MM.1S (cell line): ENCODE data around the gene ALOX15.

Experiments
- DNase-seq: peaks from one replicate; pipeline ENCODE4 v3.0.0-alpha.2; 2015
- H2AFZ ChIP-seq: fragments of 300-600 bp; sonication (generic); 2 replicates; pipeline ENCODE4 v1.6.0; 2016; ENCODE audit warnings: antibody characterized with exemption, low read length
- H3F3A ChIP-seq: fragments of 300-600 bp; sonication (generic); 2 replicates; pipeline ENCODE4 v1.6.1; 2016; ENCODE audit warnings: mild to moderate bottlenecking, antibody characterized with exemption, low read length, moderate library complexity, mixed read lengths; ENCODE audit not compliant: insufficient read depth
- H3K27ac ChIP-seq: fragments of 300-600 bp; sonication (generic); 2 replicates; pipeline ENCODE4 v1.5.1; 2016; ENCODE audit warnings: mild to moderate bottlenecking, low read length
- H3K27me3 ChIP-seq: fragments of 300-600 bp; sonication (generic); replicated peaks from 2 replicates; pipeline ENCODE4 v1.6.0; 2016; ENCODE audit warnings: low read length; ENCODE audit not compliant: insufficient read depth
- H3K36me3 ChIP-seq: fragments of 300-600 bp; sonication (generic); replicated peaks from 2 replicates; pipeline ENCODE4 v1.6.1; 2016; ENCODE audit warnings: mild to moderate bottlenecking, low read length, mixed read lengths; ENCODE audit not compliant: insufficient read depth
- H3K4me1 ChIP-seq: fragments of 300-600 bp; sonication (generic); 2 replicates; pipeline ENCODE4 v1.6.1; 2016; ENCODE audit warnings: low read length, mixed read lengths
- H3K4me2 ChIP-seq: fragments of 300-600 bp; sonication (generic); 2 replicates; pipeline ENCODE4 v1.6.0; 2016; ENCODE audit warnings: low read depth, low read length
- H3K4me3 ChIP-seq: fragments of 300-600 bp; sonication (generic); 2 replicates; pipeline ENCODE4 v1.5.1; 2016; ENCODE audit warnings: low read length, mixed read lengths
- H3K79me2 ChIP-seq: fragments of 300-600 bp; sonication (generic); 2 replicates; pipeline ENCODE4 v1.6.1; 2016; ENCODE audit warnings: mixed run types, low read length, mixed read lengths
- H3K9ac ChIP-seq: fragments of 300-600 bp; sonication (generic); 2 replicates; pipeline ENCODE4 v1.6.1; 2016; ENCODE audit warnings: low read length, mixed read lengths
- H3K9me2 ChIP-seq: fragments of 300-600 bp; sonication (generic); replicated peaks from 2 replicates; pipeline ENCODE4 v1.6.1; 2016; ENCODE audit warnings: mild to moderate bottlenecking, low read length, mixed read lengths; ENCODE audit not compliant: insufficient read depth
- H3K9me3 ChIP-seq: fragments of 300-600 bp; sonication (generic); replicated peaks from 2 replicates; pipeline ENCODE4 v1.6.1; 2016; ENCODE audit warnings: mild to moderate bottlenecking, low read length, mixed read lengths; ENCODE audit not compliant: insufficient read depth
- H4K20me1 ChIP-seq: fragments of 300-600 bp; sonication (generic); 2 replicates; pipeline ENCODE4 v1.6.1; 2016; ENCODE audit warnings: mild to moderate bottlenecking, low read length, moderate library complexity, mixed read lengths; ENCODE audit not compliant: insufficient read depth
- EZH2 ChIP-seq: fragments of 300-600 bp; sonication (generic); optimal IDR thresholded peaks from 2 replicates; pipeline ENCODE3; 2017; ENCODE audit warnings: low read depth, mild to moderate bottlenecking, antibody characterized with exemption, low read length, mixed read lengths
- EZH2phosphoT487 ChIP-seq: fragments of 300-600 bp; sonication (generic); IDR thresholded peaks from 2 replicates; pipeline ENCODE4 v1.6.1; 2018; ENCODE audit warnings: antibody characterized with exemption, low read length
- TF ChIP-seq, protein P1 (sequence below): fragments of 300-600 bp; sonication (generic); IDR thresholded peaks from 2 replicates; pipeline ENCODE4 v1.5.1; 2016; ENCODE audit warnings: antibody characterized with exemption, low read length, mixed read lengths

ALOX15 gene

GRCh38 chr17:4679658-4680057 is 38.2 kb upstream of the ALOX15 start:
- no peaks in the 10 kb centered on the region for H3F3A ChIP-seq
- TF ChIP-seq EZH2 = no peak
- no peak for TF ChIP-seq EZH2phosphoT487
- H3K27ac ChIP-seq = no peak overlapping the region
- H3K36me3 ChIP-seq = 0 out of 2 replicates have a peak, but pooled peaks cover 4% of the 10 kb centered on the region
- no peaks in the 10 kb centered on the region for H3K4me1 ChIP-seq
- no peak overlapping the region for H3K9ac ChIP-seq
- no peak overlapping the region for H3K4me2 ChIP-seq
- no peaks in the 10 kb centered on the region for H3K27me3 ChIP-seq
- H3K79me2 ChIP-seq = peaks cover 4% of the 10 kb centered on the region; the same call in 1 of the 2 replicates
- no peaks in the 10 kb centered on the region for H3K9me3 ChIP-seq
- no peaks in the 10 kb centered on the region for H3K9me2 ChIP-seq
- H4K20me1 ChIP-seq = no peaks in the 10 kb centered on the region
- no peak overlapping the region for H3K4me3 ChIP-seq
- DNase-seq = no peak
- H2AFZ ChIP-seq = no peak overlapping the region

DNA sequence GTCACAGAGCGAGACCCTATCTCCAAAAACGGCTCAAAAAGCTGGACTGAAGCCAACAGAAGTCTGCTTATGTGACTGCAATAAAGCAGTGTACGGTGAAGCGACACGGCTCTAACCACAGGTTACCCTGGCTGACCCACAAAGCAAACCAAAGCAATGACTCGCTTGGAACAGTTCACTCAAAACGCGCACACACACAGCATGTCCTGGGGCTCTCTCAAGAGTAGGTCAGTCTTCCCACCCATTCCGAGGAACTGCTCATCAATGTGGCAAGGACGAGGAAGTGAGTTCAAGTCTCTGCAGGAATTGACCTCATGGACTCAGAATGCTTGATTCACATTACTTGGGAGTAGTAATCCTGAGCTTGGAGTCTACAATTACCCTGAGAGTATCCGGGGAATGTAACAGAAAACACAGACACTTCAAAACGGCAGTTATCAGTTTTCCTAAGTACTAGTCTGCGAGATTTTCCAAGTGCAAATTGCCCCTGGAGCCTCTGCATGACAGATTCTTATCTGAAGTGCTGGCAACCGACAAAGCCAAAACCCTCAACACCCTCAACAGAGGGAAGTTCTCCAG is 37.1 kb upstream of the ALOX15 start:
- no peaks in the 10 kb centered on the region for H3K9me3 ChIP-seq
- H3K79me2 ChIP-seq = peaks cover 4% of the 10 kb centered on the region; the same call in 1 of the 2 replicates
- no peak for TF ChIP-seq EZH2
- TF ChIP-seq, protein P1, sequence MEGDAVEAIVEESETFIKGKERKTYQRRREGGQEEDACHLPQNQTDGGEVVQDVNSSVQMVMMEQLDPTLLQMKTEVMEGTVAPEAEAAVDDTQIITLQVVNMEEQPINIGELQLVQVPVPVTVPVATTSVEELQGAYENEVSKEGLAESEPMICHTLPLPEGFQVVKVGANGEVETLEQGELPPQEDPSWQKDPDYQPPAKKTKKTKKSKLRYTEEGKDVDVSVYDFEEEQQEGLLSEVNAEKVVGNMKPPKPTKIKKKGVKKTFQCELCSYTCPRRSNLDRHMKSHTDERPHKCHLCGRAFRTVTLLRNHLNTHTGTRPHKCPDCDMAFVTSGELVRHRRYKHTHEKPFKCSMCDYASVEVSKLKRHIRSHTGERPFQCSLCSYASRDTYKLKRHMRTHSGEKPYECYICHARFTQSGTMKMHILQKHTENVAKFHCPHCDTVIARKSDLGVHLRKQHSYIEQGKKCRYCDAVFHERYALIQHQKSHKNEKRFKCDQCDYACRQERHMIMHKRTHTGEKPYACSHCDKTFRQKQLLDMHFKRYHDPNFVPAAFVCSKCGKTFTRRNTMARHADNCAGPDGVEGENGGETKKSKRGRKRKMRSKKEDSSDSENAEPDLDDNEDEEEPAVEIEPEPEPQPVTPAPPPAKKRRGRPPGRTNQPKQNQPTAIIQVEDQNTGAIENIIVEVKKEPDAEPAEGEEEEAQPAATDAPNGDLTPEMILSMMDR = no peak
- TF ChIP-seq EZH2phosphoT487 = no peak
- H3K4me2 ChIP-seq = no peak overlapping the region
- no peak overlapping the region for H3K4me3 ChIP-seq
- H3K9ac ChIP-seq = no peak overlapping the region
- no peaks in the 10 kb centered on the region for H3K9me2 ChIP-seq
- no peak overlapping the region for H3K27ac ChIP-seq
- no peaks in the 10 kb centered on the region for H3F3A ChIP-seq
- H2AFZ ChIP-seq = no peak overlapping the region
- no peak for DNase-seq
- no peaks in the 10 kb centered on the region for H4K20me1 ChIP-seq
- H3K4me1 ChIP-seq = no peaks in the 10 kb centered on the region
- H3K36me3 ChIP-seq = 0 out of 2 replicates have a peak, but pooled peaks cover 4% of the 10 kb centered on the region
- H3K27me3 ChIP-seq = no peaks in the 10 kb centered on the region

DNA sequence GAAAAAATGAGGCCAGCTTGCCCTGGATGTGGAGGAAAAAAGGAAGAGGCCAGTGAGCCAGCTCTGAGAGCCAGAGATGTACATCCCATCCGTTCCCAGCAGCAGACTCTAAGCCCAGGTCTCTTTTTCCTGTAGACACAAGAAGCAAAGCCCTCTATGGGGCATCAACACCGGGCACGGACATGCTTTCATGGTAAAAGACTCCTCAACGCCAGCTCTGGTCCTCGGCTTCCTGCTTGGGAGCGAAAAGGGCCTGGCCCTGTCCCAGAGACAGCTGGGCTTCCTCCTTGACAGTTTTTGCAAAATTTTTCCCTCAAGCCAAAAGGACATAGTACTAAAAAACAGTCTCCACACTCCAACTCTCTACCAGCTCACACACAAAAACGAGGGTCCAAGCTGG is 35.3 kb upstream of the ALOX15 start:
- Histone ChIP-seq H3K27me3 (no peaks in the 10 kb centered on the region), H4K20me1 (no peaks in the 10 kb centered on the region), H2AFZ (no peak overlapping the region), H3F3A (no peaks in the 10 kb centered on the region), H3K9me3 (no peaks in the 10 kb centered on the region), H3K36me3 (peaks cover 4% of the 10 kb centered on the region; the same call in 1 of the 2 replicates), H3K9me2 (no peaks in the 10 kb centered on the region), H3K4me3 (no peak overlapping the region), H3K79me2 (peaks cover 4% of the 10 kb centered on the region; the same call in 1 of the 2 replicates), H3K9ac (no peak overlapping the region), H3K4me1 (no peaks in the 10 kb centered on the region), H3K4me2 (no peak overlapping the region), H3K27ac (no peak overlapping the region)
- DNase-seq = no peak
- TF ChIP-seq, protein P1 = no peak
- no peak for TF ChIP-seq EZH2
- TF ChIP-seq EZH2phosphoT487 = no peak

DNA sequence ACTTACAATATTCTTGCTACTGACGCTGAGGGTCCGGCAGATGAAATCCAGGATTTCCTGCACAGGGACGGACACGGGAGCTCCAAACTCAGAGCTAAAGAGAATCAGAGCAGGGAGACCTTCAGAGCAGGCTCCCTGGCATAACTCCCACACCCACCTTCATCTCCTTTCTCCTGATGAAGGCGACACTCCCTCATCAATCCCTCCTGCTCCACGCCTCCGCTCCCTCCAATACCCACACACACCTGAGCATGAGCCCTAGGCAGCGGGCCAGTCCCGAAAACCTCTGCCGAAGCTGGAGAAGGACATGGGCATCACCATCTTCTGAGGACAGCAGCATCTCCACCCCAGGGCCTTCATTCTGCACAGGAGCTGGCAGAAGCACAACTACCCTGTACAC is 34.3 kb upstream of the ALOX15 start:
- TF ChIP-seq EZH2phosphoT487 (no peak), EZH2 (no peak)
- TF ChIP-seq, protein P1 = no peak
- no peaks in the 10 kb centered on the region for H3K9me3 ChIP-seq
- H3K79me2 ChIP-seq = peaks cover 4% of the 10 kb centered on the region; the same call in 1 of the 2 replicates
- no peak overlapping the region for H3K27ac ChIP-seq
- DNase-seq = no peak
- peaks cover 4% of the 10 kb centered on the region; the same call in 1 of the 2 replicates for H3K36me3 ChIP-seq
- no peaks in the 10 kb centered on the region for H3K4me1 ChIP-seq
- H3K9me2 ChIP-seq = no peaks in the 10 kb centered on the region
- H3K4me2 ChIP-seq = no peak overlapping the region
- H3K9ac ChIP-seq = no peak overlapping the region
- no peak overlapping the region for H3K4me3 ChIP-seq
- no peaks in the 10 kb centered on the region for H3F3A ChIP-seq
- no peaks in the 10 kb centered on the region for H4K20me1 ChIP-seq
- no peak overlapping the region for H2AFZ ChIP-seq
- H3K27me3 ChIP-seq = no peaks in the 10 kb centered on the region
